ENCODE measurements around the gene RAB26.
"Not testable (repeated sequence)": the region's sequence is repeated elsewhere in the genome, so short reads cannot be mapped to it uniquely, and the experiment has no call there.

The RAB26 gene

DNA sequence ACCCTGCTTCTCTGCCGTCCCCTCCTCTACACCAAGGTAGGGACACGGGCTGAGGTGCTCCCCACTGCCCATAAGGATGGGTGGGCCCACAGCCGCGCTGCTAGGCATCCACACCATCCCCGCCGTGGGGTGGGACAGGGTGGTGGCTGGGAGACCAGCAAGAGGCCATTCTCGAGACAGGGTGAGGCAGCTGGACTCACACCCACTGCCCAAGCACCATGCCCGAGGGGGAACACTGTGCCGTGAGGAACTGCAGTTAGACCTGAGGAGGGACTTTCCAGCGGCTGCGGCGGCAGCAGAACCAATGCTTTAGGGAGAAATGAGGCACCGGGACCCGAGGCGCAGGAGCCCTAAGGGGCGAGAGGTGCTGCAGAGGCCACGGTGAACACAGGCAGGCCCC is 26.0 kb upstream of the RAB26 start:
- DNase-seq (ENCODE audit: low read depth, low spot score), result no peak
- TF ChIP-seq, protein P1, sequence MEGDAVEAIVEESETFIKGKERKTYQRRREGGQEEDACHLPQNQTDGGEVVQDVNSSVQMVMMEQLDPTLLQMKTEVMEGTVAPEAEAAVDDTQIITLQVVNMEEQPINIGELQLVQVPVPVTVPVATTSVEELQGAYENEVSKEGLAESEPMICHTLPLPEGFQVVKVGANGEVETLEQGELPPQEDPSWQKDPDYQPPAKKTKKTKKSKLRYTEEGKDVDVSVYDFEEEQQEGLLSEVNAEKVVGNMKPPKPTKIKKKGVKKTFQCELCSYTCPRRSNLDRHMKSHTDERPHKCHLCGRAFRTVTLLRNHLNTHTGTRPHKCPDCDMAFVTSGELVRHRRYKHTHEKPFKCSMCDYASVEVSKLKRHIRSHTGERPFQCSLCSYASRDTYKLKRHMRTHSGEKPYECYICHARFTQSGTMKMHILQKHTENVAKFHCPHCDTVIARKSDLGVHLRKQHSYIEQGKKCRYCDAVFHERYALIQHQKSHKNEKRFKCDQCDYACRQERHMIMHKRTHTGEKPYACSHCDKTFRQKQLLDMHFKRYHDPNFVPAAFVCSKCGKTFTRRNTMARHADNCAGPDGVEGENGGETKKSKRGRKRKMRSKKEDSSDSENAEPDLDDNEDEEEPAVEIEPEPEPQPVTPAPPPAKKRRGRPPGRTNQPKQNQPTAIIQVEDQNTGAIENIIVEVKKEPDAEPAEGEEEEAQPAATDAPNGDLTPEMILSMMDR (IDR thresholded peaks at IDR 0.05; ENCODE audit: low read depth, low read length), result no peak
- in situ Hi-C loops (cut with HindIII; ENCODE audit: low sequenced_read_pairs), result no loop called here
- H3K4me3 ChIP-seq (ENCODE audit: low read depth, low read length), result no peak overlapping the region

DNA sequence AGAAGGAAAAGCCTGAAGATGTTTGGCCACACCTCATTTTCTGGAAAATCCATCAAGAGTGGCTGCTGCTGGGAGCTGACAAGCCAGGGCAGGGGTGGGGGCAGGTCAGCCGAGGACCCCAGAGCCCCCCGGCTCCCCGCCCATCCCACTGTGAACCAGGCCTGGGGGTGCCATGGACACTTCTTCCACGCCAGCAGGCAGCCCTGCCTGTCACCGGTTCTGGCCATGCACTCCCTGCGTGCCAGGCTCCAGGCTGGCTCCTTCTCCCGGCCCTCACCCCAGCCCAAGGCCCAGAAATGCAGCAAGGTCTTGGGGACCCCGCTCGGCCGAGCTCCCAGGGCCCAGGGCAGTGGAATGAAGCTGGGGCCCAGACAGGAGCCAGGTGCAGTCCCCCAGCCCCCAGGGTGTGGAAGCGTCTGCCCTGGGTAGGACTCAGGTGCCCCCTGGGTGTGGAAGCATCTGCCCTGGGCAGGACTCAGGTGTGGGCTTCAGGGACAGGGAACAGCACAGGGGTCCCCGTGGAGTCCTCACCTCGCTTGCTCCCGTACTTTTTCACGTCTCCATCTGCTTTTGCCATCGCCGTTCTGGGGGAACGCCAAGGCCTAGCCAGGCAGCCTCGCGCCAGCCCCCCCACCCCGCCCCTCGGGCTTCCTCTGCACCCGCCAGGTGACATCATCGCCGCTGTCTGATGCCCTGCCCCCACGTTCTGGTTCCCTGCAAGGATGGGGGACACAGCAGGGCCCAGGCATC is 25.3 kb upstream of the RAB26 start:
- H3K4me3 ChIP-seq (ENCODE audit: low read depth, low read length); in situ Hi-C loops (cut with HindIII; ENCODE audit: low sequenced_read_pairs); DNase-seq (ENCODE audit: low read depth, low spot score): not testable (repeated sequence)

DNA sequence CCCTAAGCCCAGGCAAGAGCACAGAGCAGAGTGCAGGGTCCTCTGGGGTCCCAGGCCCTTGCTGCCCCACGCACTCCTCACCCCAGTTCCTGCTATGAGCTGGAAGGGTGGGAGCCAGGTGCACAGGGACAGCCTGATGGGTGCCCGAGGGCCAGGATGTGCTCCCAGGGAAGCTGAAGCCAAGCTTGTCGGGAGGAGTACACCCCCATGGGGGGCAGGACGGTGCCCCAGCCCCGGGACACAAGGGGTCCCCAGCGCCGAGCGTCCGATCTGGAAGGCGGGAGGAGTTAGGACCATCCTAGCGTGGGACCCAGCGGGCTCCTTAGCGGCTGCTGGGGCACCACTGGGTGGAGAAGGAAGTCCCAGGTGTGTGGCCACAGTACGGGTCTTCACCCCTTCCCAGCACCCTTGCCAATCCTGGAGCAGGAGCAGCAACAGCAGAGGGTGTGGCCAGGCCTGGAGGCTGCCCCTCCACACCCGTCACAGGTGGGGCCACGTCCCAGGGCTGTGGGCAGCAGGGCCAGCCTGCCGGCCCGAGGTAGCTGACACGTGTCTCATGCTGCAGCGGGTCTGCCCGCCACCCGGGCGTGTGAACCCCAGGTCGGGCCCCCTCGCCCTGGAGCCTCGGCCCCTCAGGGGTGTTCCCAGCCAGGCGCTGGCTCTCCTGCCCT is 24.6 kb upstream of the RAB26 start:
- H3K4me3 ChIP-seq (ENCODE audit: low read depth, low read length); in situ Hi-C loops (cut with HindIII; ENCODE audit: low sequenced_read_pairs): not testable (repeated sequence)

DNA sequence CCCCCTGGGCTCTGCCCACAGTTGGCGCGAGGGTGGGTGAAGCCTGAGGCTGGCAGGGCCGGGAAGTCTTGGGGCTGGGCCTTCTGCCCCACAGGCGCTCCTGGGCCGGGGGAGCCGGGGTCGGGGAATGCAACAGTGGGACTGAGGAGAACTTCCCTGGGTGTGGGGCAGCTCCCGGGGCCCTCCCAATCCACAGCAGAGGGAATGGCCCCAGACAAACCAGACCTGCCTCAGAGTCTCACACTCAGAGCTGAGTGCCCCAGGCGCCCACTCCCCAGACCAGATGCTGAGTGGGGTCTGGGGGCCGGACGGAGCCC is 24.1 kb upstream of the RAB26 start:
- DNase-seq (ENCODE audit: low read depth, low spot score); H3K4me3 ChIP-seq (ENCODE audit: low read depth, low read length); in situ Hi-C loops (cut with HindIII; ENCODE audit: low sequenced_read_pairs): not testable (repeated sequence)

More for the DNA sequence above, 24.6 kb upstream of the RAB26 start:
- DNase-seq (ENCODE audit: low read depth, low spot score), result not testable (repeated sequence)

DNA sequence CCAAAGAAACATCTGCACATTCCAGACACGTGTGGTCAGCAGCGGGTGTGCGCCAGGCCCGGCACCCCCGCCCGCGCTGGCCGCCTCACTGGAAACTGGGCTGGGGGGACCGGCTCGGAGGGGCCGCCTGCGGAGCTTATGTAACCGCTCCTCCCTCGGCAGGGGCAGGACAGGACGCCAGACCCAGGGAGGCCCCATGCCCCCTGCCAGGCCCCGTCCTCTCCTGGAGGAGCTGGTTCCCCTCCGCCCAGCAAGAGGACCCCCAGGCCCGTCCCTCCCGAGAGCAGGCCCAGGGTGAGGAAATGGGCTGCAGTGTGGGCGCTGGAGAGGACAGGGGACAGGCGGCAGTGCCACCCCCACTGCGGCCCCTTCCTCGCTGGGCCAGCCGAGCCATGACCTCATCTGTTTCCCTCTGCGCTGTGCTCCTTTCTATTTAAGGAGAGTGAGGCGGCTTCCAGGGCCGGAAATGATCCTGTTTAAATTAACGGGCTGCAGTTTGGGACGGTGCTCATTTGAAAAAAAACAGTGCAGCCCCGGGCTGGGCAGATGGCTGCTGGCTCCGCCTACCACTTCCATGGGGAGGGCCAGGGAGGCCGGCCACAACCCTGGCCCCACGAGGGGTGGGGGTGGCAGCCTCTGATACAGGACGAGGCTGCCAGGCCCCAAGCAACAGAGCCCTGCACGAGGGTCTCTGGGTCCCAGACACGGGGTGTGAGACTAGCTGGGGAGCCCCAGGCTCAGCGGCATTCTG is 23.6 kb upstream of the RAB26 start:
- H3K4me3 ChIP-seq (ENCODE audit: low read depth, low read length); in situ Hi-C loops (cut with HindIII; ENCODE audit: low sequenced_read_pairs): not testable (repeated sequence)
- peak; percentile 83 for DNase-seq (ENCODE audit: low read depth, low spot score)

DNA sequence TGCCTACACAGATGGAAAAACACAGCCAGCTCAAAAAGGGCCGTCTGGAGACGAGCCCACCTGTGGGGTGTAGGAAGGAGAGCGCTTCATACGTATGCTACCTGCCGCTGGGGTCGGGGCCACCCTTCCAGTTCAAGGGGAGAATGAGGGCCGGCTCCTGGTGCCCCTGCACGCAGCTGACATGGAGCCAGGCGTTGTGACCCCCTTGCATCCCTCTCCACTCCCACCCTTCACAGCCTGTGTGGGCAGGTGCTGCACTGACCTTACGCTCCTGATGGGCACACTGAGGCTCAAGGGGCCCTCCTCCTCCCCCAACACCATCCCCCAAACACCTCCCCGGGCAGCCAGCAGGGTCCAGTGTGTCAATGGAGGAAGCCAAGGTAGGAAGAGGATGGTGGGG is 22.8 kb upstream of the RAB26 start:
- in situ Hi-C loops (cut with HindIII; ENCODE audit: low sequenced_read_pairs); H3K4me3 ChIP-seq (ENCODE audit: low read depth, low read length); DNase-seq (ENCODE audit: low read depth, low spot score): not testable (repeated sequence)

DNA sequence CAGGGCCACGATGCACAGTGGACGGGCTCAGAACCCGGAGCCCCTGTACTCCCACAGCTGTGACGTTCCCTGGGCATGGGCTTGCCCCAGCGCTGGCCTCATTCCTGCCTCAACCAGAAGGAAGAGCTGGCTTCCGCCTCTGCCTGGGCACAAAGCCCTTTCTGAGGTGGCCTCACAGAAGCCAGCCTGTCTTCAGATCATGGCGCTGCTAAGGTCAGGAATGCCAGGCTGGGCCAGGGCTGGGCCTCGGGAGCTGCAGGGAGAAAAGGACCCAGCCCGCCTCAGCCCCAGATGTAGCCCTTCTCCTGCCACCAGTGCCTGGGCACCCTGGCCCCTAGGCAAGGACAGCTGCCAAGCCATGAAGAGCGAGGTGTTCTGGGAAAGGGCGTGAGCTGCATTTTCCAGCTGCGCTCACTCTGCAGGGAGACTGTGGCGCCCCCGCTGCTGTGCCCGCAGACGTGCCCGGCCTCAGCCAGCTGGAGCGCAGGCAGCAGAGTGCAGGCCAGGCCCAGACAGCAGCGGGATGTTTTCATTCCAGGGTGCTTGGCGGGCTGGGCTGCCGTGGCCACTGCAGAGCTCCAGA is 22.2 kb upstream of the RAB26 start:
- in situ Hi-C loops (cut with HindIII; ENCODE audit: low sequenced_read_pairs); DNase-seq (ENCODE audit: low read depth, low spot score); H3K4me3 ChIP-seq (ENCODE audit: low read depth, low read length): not testable (repeated sequence)

DNA sequence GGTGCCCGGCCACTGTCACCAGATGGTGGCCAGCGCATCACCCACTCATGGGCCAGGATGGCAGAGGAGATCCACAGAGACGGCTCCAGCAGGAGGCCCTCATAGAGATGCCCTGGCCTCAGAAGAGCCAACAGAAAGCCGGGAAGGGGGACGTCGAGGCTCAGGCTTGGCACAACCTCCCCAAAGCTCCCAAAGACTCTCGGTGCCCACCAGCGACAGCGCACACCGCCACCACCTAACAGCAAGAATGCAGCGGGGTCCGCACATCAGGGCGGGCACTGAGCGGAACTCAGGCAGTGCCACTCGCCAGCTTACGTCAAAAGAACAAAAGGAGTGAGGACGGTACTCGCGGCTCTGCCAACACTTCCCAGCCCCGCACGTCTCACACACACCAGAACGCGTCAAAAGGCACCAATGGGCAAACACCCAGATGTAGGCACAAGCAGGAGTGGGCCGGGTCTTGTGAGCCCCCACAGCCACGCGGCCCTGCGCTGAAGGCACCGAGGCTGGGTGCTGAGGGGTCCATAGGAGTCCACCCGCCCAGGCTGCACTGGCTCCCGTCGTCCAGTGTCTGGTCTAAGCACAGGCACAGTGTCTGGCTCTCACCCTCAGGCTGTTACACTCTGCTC is 21.4 kb upstream of the RAB26 start:
- in situ Hi-C loops (cut with HindIII; ENCODE audit: low sequenced_read_pairs); DNase-seq (ENCODE audit: low read depth, low spot score); H3K4me3 ChIP-seq (ENCODE audit: low read depth, low read length): not testable (repeated sequence)

DNA sequence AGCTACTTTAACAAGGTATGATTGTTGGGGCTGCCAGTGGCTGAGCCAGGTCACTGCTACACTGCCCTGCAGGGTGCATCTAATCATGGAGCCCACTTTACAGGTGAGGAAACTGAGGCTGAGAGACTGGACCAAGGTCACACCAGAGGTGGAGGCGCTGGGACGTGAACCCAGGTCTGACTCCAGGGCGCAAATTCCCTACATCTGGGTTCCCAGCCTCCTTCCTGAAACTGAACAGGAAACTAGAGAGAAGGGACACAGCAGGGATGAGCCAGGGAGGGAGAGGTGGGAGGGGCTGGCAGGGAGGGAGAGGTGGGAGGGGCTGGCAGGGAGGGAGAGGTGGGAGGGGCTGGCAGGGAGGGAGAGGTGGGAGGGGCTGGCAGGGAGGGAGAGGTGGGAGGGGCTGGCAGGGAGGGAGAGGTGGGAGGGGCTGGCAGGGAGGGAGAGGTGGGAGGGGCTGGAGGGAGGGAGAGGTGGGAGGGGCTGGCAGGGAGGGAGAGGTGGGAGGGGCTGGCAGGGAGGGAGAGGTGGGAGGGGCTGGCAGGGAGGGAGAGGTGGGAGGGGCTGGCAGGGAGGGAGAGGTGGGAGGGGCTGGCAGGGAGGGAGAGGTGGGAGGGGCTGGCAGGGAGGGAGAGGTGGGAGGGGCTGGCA is 20.7 kb upstream of the RAB26 start:
- H3K4me3 ChIP-seq (ENCODE audit: low read depth, low read length); in situ Hi-C loops (cut with HindIII; ENCODE audit: low sequenced_read_pairs): not testable (repeated sequence)
- peak; percentile 52 for DNase-seq (ENCODE audit: low read depth, low spot score)

DNA sequence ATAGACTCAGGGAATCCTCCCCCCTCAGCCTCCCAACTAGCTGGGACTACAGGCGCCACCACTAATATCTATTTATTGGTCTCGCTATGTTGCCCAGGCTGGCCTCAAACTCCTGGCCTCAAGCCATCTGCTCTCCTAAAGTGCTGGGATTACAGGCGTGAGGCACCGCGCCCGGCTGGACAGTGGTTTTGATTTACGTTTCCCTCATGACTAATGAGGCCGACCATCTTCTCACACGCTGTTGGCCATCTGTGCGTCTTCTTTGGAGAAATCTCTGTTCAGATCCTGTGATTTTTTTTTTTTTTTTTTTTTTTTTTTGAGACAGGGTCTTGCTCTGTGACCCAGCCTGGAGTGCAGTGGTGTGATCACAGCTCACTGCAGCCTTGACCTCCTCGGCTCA is 19.2 kb upstream of the RAB26 start:
- in situ Hi-C loops (cut with HindIII; ENCODE audit: low sequenced_read_pairs); H3K4me3 ChIP-seq (ENCODE audit: low read depth, low read length): not testable (repeated sequence)
- DNase-seq (ENCODE audit: low read depth, low spot score), result peak; percentile 52

DNA sequence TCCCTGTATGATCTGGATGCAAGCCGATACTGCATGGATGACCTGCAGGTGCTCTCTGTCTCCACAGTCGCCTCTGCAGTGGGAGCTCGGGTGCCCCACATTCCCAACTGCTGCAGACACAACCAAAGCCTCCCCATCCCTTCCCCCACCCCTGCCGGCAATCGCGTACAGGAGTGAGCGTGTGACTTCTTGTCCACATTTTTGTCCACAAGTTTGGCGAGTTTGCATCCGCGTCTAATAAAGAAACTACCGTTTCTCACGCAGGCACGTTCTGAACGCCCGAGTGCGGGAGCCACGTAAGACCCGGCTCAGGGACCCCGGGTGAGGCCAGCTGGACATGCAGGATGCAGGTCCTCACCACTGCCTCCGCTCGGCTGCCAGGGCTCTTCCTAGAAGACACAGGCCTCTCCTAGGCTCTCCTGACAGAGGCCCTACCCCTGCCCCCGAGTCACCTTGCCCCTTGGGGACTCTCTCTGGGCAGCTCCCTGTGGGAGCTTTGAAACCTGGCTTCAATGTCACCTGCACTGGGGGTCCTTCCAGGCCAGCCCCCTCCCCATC is 18.5 kb upstream of the RAB26 start:
- H3K4me3 ChIP-seq (ENCODE audit: low read depth, low read length); in situ Hi-C loops (cut with HindIII; ENCODE audit: low sequenced_read_pairs): not testable (repeated sequence)

DNA sequence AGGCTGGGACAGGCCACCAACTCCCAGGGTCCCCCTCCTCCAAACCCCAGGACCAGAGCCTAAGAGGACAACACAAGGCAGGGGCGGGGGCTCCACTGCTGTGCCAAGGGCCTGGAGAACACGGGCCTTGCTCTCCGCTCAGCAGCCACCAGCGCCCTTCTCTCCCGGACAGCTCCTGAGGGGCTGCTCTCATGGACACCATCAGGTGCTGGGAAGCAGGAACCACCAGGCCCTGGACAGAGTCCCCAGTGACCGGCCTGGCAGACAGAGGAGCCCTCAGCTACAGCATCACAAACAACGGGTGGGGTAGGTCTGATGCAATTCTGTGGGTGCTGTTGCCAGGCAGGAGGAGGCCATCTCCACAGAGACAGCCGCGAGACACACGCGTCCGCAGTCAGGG is 14.6 kb upstream of the RAB26 start:
- DNase-seq (ENCODE audit: low read depth, low spot score); in situ Hi-C loops (cut with HindIII; ENCODE audit: low sequenced_read_pairs): not testable (repeated sequence)
- peak overlapping the region; percentile 20 for H3K4me3 ChIP-seq (ENCODE audit: low read depth, low read length)

More for the DNA sequence above, 18.5 kb upstream of the RAB26 start:
- not testable (repeated sequence) for DNase-seq (ENCODE audit: low read depth, low spot score)

DNA sequence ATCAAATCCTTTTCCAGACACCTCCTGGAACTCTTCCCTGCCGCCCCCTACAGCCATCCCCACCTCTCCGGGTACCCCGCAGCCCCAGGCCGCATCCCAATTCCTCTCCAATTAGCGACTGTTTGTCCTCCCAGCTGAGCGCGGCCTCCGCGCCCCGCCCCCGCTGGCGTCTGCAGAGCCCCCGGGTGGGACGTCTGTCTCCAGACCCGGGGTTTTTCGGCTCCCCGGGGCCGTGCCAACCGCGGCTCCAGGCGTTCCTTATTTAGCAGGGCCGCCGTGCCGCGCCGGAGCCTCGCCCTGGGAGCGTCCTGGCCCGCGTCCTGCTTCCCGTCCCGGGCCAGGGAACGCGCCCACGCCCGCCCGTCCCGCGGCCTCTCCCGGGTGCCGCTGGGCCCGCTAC is 13.4 kb upstream of the RAB26 start:
- DNase-seq (ENCODE audit: low read depth, low spot score); in situ Hi-C loops (cut with HindIII; ENCODE audit: low sequenced_read_pairs): not testable (repeated sequence)
- H3K4me3 ChIP-seq (ENCODE audit: low read depth, low read length), result peak overlapping the region; percentile 51

DNA sequence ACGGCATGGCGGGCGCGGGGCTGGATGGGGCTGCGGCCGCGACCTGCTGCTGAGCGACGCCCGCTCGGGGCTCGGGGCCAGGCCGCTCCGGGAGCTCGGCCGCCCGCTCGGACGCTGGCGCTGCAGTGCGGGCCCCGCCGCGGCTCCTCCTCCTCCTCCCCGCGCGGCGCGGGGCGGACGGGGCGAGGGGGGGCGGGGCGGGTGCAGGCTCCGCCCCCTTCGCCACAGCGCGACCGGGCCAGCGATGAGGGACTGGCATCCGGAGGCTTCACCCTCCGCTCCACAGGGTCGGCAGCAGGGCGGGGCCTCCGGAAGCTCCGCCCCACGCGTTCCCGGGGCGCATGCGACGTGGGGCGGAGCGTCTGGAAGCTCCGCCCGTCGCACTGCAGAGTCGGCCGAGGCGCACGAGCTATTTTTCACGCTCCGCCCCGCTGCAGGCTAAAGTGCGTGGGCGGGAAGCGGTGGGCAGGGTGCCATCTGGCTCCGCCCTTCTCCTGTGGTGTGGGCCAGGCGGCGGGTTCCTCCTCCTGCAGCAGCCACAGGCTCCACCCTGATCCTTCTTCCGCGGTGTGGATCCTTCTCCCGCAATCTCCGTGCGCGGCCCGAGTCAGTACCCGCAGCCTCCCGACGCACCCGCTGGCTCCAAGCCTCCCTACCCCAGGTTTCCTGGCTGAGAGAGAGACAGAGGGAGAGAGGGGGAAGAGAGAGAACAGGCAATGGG is 12.5 kb upstream of the RAB26 start, which contains the start of gene PKD1:
Gene PKD1, minus strand, starts transcription at position 129 of the 721 bp plus-strand sequence. CDS start 209 bp downstream, outside the sequence.
- peak within 1 kb of the TSS; percentile 51 for H3K4me3 ChIP-seq (ENCODE audit: low read depth, low read length)
- in situ Hi-C loops (cut with HindIII; ENCODE audit: low sequenced_read_pairs), result not testable (repeated sequence)
- peak; percentile 97 for DNase-seq (ENCODE audit: low read depth, low spot score)
